ENCODE data around the gene FKBP2. TPM values are rescaled to one million over a fixed set of nuclear protein-coding genes. Genes with fewer than 3 reads are reported as not detected.

Gene FKBP2
- total and polyA plus RNA-seq, 2 of the 13 experiments (the other 11 are each of a cell fraction or from before 2014, with no cell fraction given), result 30.1 to 53.3 TPM

- TF ChIP-seq ZFP91 (CRISPR knock-in tag; IDR thresholded peaks at IDR 0.05; ENCODE audit: borderline replicate concordance) (no peak), ZNF256 (CRISPR knock-in tag; conservative IDR thresholded peaks at IDR 0.05) (no peak), ZBTB21 (CRISPR knock-in tag; IDR thresholded peaks at IDR 0.05) (no peak), AGO2 (optimal IDR thresholded peaks at IDR 0.05; ENCODE audit: low read depth, low read length) (peak; percentile 63), PBX3 (CRISPR knock-in tag; IDR thresholded peaks at IDR 0.05; ENCODE audit: borderline replicate concordance) (no peak), ZFYVE20 (CRISPR knock-in tag; IDR thresholded peaks at IDR 0.05; ENCODE audit: borderline replicate concordance, low read depth) (no peak), IRF9 (CRISPR knock-in tag; IDR thresholded peaks at IDR 0.05; ENCODE audit: borderline replicate concordance) (no peak), MEIS2 (CRISPR knock-in tag; IDR thresholded peaks at IDR 0.05) (no peak), TEAD3 (CRISPR knock-in tag; optimal IDR thresholded peaks at IDR 0.05; ENCODE audit: borderline replicate concordance) (no peak), ZBED4 (CRISPR knock-in tag; IDR thresholded peaks at IDR 0.05; ENCODE audit: borderline replicate concordance) (peak; percentile 27; the same call in 1 of the 2 replicates), RAD51 (IDR thresholded peaks at IDR 0.05; ENCODE audit: borderline replicate concordance) (no peak), CREB1 (IDR thresholded peaks at IDR 0.05) (no peak), CREB1 (CRISPR knock-in tag; IDR thresholded peaks at IDR 0.05) (no peak), MATR3 (CRISPR knock-in tag; IDR thresholded peaks at IDR 0.05) (no peak), ZBTB46 (CRISPR knock-in tag; IDR thresholded peaks at IDR 0.05; ENCODE audit: borderline replicate concordance) (no peak), EED (CRISPR knock-in tag; IDR thresholded peaks at IDR 0.05) (0 out of 2 replicates have a peak, but pooled peaks have one; percentile 49), CAMTA2 (CRISPR knock-in tag; IDR thresholded peaks at IDR 0.05; ENCODE audit: borderline replicate concordance) (0 out of 2 replicates have a peak, but pooled peaks have one; percentile 11), MZF1 (CRISPR knock-in tag; IDR thresholded peaks at IDR 0.05; ENCODE audit: borderline replicate concordance) (no peak), ZNF564 (CRISPR knock-in tag; IDR thresholded peaks at IDR 0.05) (no peak)
Measured at GRCh38 chr11:64284962-64285884, 44.3 kb downstream of the FKBP2 start, which contains the start of gene GPR137 (continued).

Measured in HepG2 (cell line).